GM10248 (cell line): Measurements from ENCODE around the gene RAB10.
A peak's percentile ranks its signal among the peaks of the same experiment; 100 is the strongest.

Experiments
- CTCF ChIA-PET: fragments of 300-600 bp; sonication (Branson Sonifier 250); formaldehyde crosslinking; extraction: SDS; loops from one replicate; lab custom pipeline; 2021; ENCODE audit warnings: antibody characterized with exemption; lab: Yijun Ruan, JAX
- POLR2A ChIA-PET: fragments of 350-650 bp; sonication (Branson Sonifier 250); formaldehyde crosslinking; extraction: SDS; loops from one replicate; lab custom pipeline; 2020; ENCODE audit warnings: antibody characterized with exemption; lab: Yijun Ruan, JAX
- DNase-seq: peaks from one replicate; pipeline ENCODE4 v3.0.0; 2012; ENCODE audit errors: extremely low spot score
- TF ChIP-seq, protein P1 (sequence below): IDR thresholded peaks from 2 replicates; pipeline ENCODE4 v1.5.1; 2012; ENCODE audit warnings: mild to moderate bottlenecking, low read depth; ENCODE audit errors: extremely low read depth, missing control alignments, control extremely low read depth

RAB10 gene

DNA sequence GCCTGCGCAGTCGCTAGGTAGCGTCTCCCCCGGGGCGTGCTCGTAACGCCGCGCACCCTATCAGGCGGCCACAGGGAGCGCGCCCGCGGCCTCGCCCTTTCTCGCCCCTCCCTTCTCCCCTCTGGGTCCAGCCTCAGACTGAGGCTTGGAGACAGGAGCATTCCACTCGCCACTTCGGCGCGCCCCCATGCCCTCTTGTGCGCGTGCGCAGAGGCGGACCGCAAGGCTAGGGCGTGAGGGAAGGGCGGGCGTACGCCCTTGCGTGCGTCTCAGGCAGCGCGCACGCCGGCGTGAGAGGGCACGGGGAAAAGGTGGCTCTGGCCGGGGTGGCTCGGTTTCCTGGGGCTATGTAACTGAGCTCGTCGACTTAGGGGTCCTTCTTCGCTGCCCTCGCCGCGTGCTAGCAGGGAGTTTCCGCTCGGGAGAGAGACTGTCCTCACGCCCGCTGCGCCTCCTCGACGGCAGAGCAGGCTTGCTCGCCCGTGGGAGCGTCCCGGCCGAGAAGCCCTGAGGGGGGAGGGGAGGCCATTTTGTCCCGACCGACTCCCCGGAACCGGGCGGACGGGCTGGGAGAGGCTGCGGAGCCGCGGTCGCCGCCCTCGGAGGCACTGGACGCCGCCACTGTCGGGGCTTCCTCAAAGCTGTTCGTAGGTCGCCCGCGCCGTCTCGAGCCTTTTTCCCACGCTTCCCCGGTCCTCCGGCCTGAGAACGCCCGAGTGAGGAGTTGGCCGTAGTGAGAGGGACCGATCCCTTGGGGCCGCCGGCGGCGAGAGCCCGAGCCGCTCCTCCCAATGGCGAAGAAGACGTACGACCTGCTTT is at the start of gene RAB10:
TSS of gene RAB10 (plus strand) at position 267 of the 819 bp plus-strand sequence. CDS start at position 792, 525 bp downstream.
- ChIA-PET POLR2A (interaction anchor here (0.6 to 1.5 kb wide), 3 partner anchors 10 to 84 kb away, joined by 3 to 5 read pairs (median 4); no protein-coding TSS in a partner anchor), CTCF (interaction anchor here (0.6 to 1.4 kb wide), 5 partner anchors 14 to 42 kb away, joined by 3 to 5 read pairs (median 3); no protein-coding TSS in a partner anchor)
- TF ChIP-seq, protein P1, sequence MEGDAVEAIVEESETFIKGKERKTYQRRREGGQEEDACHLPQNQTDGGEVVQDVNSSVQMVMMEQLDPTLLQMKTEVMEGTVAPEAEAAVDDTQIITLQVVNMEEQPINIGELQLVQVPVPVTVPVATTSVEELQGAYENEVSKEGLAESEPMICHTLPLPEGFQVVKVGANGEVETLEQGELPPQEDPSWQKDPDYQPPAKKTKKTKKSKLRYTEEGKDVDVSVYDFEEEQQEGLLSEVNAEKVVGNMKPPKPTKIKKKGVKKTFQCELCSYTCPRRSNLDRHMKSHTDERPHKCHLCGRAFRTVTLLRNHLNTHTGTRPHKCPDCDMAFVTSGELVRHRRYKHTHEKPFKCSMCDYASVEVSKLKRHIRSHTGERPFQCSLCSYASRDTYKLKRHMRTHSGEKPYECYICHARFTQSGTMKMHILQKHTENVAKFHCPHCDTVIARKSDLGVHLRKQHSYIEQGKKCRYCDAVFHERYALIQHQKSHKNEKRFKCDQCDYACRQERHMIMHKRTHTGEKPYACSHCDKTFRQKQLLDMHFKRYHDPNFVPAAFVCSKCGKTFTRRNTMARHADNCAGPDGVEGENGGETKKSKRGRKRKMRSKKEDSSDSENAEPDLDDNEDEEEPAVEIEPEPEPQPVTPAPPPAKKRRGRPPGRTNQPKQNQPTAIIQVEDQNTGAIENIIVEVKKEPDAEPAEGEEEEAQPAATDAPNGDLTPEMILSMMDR, result no peak
- peak; percentile 99 for DNase-seq

DNA sequence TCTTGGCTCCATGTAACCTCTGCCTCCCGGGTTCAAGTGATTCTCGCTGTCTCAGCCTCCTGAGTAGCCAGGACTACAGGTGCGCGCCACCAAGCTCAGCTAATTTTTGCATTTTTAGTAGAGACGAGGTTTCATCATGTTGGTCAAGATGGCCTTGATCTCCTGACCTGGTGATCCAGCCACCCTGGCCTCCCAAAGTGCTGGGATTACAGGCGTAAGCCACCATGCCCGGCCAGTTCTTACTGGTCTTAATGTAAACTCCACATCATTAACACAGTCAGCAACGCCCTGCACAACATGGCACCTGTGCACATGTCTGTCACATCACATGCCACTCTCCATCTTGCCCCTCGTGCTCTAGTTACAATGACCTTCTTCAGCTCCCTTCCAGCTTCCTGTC is 45.8 kb upstream of the RAB10 start:
- CTCF ChIA-PET, result interaction anchor here (1.8 to 6.9 kb wide), 2 partner anchors 12 to 156 kb away, joined by 4 to 69 read pairs; no protein-coding TSS in a partner anchor
- no peak for DNase-seq
- TF ChIP-seq, protein P1, result no peak
- POLR2A ChIA-PET, result no interaction called here

DNA sequence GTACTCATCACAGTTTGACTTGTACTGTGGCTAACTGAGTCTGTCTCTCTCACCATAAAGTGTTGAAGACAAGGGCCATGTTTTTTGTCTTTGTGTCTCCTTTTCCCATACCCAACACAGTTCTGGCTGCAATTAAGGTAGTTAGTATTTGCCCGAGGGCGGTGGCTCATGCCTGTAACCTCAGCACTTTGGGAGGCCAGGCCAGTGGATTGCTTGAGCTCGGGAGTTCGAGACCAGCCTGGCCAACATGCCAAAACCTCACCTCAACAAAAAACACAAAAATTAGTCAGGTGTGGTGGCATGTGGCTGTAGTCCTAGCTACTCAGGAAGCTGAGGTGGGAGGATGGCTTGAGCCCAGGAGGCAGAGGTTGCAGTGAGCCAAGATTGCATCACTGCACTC is 44.7 kb upstream of the RAB10 start:
- ChIA-PET CTCF (interaction anchor here (1.0 to 6.9 kb wide), 2 partner anchors 10 to 155 kb away, joined by 3 to 69 read pairs; no protein-coding TSS in a partner anchor), POLR2A (no interaction called here)

GRCh38 chr2:25991965-25992364 is 41.9 kb upstream of the RAB10 start:
- POLR2A ChIA-PET, result no interaction called here
- TF ChIP-seq, protein P1, result no peak
- CTCF ChIA-PET, result interaction anchor here (0.6 to 6.9 kb wide), 36 partner anchors 8 to 390 kb away, joined by 3 to 69 read pairs (median 3); partner anchors contain the start of genes HADHA, HADHB, KIF3C and RAB10
- DNase-seq, result no peak

More for the DNA sequence above, 44.7 kb upstream of the RAB10 start:
- TF ChIP-seq, protein P1, result no peak
- no peak for DNase-seq

DNA sequence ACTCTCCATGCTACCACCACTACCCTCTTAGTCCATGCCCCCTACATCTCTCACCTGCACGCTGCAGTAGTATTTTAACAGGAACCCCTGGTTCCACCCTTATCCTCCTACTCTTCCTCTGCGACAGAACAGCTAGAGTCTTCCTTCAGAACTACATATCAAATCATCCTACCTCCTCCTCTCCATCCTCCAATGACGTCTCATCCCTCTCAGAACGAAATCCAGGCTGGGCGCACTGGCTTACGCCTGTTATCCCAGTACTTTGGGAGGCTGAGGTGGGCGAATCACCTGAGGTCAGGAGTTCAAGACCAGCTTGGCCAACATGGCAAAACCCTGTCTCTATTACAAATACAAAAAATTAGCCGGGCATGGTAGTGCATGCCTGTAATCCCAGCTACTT is 41.3 kb upstream of the RAB10 start:
- DNase-seq, result no peak
- TF ChIP-seq, protein P1, result no peak
- CTCF ChIA-PET, result interaction anchor here (1.0 to 6.9 kb wide), 7 partner anchors 12 to 188 kb away, joined by 3 to 69 read pairs (median 5); no protein-coding TSS in a partner anchor
- POLR2A ChIA-PET, result no interaction called here

DNA sequence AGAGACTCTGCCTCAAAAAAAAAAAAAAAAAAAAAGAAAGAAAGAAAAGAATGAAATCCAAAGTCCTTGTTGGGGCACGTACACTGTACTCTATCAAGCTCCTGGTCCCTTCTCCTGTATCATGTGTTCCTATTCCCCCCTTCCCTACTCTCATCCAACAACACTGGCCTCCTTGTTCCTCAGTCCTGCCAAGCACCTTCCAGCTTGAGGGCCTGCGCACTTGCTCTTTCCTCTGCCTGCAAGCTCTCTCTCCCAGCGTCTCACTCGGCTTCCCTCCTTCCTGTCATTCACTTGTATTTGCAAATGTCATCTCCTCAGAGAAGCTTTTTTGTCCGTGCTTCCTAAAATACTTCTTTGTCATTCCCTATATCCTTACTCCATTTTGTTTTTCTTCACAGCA is 40.8 kb upstream of the RAB10 start:
- CTCF ChIA-PET, result interaction anchor here (1.0 to 6.9 kb wide), 4 partner anchors 11 to 154 kb away, joined by 3 to 69 read pairs (median 11); no protein-coding TSS in a partner anchor
- TF ChIP-seq, protein P1, result no peak
- POLR2A ChIA-PET, result interaction anchor here (0.6 kb wide), 1 partner anchor 816 kb away, joined by 4 read pairs; no protein-coding TSS in a partner anchor
- DNase-seq, result no peak
